ENCODE measurements around the gene ITIH5. TPM values are rescaled to one million over a fixed set of nuclear protein-coding genes. Genes with fewer than 3 reads are reported as not detected.
A peak's percentile ranks its signal among the peaks of the same experiment; 100 is the strongest.

ITIH5 gene
- total and polyA plus RNA-seq, 2 of the 13 experiments (the other 11 are each of a cell fraction or from before 2014, with no cell fraction given), result 4.7 to 8.9 TPM

DNA sequence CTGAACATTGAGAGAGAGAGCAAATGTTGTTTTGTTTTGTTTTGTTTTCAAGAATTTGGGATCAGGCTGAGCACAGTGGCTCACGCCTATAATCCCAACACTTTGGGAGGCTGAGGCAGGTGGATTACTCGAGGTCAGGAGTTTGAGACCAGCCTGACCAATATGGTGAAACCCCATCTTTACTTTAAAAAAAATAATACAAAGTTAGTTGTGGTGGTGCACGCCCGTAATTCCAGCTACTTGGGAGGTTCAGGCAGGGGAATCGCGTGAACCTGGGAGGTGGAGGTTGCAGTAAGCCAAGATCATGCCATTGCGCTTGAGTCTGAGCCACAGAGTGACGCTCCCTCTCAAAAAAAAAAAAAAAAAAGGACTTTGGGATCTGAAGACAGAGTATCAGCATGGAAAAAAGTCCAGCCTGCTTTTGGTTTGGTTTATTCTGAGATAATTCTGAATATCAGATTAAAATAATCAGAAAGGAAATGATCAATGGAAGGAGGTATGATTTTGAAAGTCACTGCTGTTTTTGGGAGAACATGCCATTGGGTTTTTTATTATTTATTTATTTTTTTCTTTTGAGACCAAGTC is 34.5 kb upstream of the ITIH5 start (continued):
- no peak for TF ChIP-seq NCOA2 (CRISPR knock-in tag; IDR thresholded peaks at IDR 0.05)
- TF ChIP-seq ZNF292 (CRISPR knock-in tag; IDR thresholded peaks at IDR 0.05; ENCODE audit: borderline replicate concordance, low read depth), result no peak
- TF ChIP-seq, protein P1, sequence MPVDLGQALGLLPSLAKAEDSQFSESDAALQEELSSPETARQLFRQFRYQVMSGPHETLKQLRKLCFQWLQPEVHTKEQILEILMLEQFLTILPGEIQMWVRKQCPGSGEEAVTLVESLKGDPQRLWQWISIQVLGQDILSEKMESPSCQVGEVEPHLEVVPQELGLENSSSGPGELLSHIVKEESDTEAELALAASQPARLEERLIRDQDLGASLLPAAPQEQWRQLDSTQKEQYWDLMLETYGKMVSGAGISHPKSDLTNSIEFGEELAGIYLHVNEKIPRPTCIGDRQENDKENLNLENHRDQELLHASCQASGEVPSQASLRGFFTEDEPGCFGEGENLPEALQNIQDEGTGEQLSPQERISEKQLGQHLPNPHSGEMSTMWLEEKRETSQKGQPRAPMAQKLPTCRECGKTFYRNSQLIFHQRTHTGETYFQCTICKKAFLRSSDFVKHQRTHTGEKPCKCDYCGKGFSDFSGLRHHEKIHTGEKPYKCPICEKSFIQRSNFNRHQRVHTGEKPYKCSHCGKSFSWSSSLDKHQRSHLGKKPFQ (CRISPR knock-in tag; IDR thresholded peaks at IDR 0.05; ENCODE audit: insufficient replicate concordance), result no peak
- TF ChIP-seq KDM2A (CRISPR knock-in tag; IDR thresholded peaks at IDR 0.05; ENCODE audit: borderline replicate concordance, low read depth), result 0 out of 2 replicates have a peak, but pooled peaks have one; percentile 6
- TF ChIP-seq ZNF558 (CRISPR knock-in tag; IDR thresholded peaks at IDR 0.05; ENCODE audit: borderline replicate concordance), result no peak

DNA sequence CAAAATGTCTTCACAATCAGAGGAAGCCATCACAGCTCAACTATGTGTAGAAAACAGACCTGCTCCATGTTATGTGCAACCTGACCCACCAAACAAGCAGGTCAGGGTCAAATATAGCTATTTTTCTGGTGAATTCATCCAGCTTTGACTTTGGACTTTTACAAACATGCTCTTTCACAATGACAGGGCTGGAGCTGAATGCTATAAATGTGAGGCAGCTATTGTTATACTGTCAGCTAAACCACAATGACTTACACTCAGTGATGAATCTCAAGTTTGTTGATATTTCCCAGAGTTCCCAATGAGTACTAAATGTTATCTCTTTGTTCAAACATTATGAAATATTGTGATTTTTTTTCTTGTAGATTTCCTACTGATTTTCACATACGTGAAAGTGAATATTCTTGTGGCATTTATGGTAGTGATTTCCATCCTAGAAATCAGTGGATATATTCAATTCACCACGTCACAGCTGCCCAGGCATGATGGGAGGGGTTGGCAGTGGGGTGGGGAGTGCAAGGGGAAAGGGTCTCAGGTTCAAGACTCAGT is 33.9 kb upstream of the ITIH5 start:
- ChIA-PET POLR2A (interaction anchor here (0.6 to 10.9 kb wide), 19 partner anchors 7 to 186 kb away, joined by 3 to 359 read pairs (median 6); partner anchors contain the start of genes ATP5F1C, ITIH5 and KIN), CTCF (ENCODE audit: low intra/inter-chr PET ratio, low total read pairs) (interaction anchor here (1.1 kb wide), 1 partner anchor 13 kb away, joined by 3 read pairs; no protein-coding TSS in a partner anchor)
- Histone ChIP-seq H3K4me1 (ENCODE audit: insufficient read depth, low read length) (peaks cover 77% of the 10 kb centered on the region), H3K4me3 (replicated peaks in 1 of 3; ENCODE audit: insufficient read depth in 1 of 3, low read depth in 2 of 3, low read length in 3 of 3) (peak overlapping the region in 1 of 3 experiments; percentile 19; a peak in 1 of 6 replicates), H3K79me2 (ENCODE audit: insufficient read depth, low read length) (peaks cover 34% of the 10 kb centered on the region), H2AFZ (ENCODE audit: low read length) (no peak overlapping the region), H3K4me2 (ENCODE audit: low read depth, low read length) (peak overlapping the region; percentile 66), H4K20me1 (ENCODE audit: insufficient read depth, low read length) (no peaks in the 10 kb centered on the region), H3K27ac (ENCODE audit: extremely low read length, insufficient read depth, low read length) (peak overlapping the region; percentile 98), H3K36me3 (replicated peaks in 1 of 2; ENCODE audit: control insufficient read depth in 1 of 2, insufficient read depth in 2 of 2, low read length in 2 of 2) (peaks cover 0 to under 1% of the 10 kb centered on the region in 2 experiments; a peak in 1 of 5 replicates), H3K9ac (ENCODE audit: insufficient read depth, low read depth, low read length) (peak overlapping the region; percentile 77), H3K9me3 (ENCODE audit: low read length) (no peaks in the 10 kb centered on the region), H3K27me3 (ENCODE audit: control insufficient read depth in 1 of 2, insufficient read depth in 2 of 2, low read length in 2 of 2) (no peaks in the 10 kb centered on the region)
- in situ Hi-C loops (cut with HindIII; ENCODE audit: extremely low pct_ligation_motif_present, low pct_unique_long_range_greater_than_20kb), result no loop called here
- BruUV-seq (replicated peaks), result no TSS peak
- DNase-seq (ENCODE audit: low spot score) (peak; percentile 100), ATAC-seq (peak; percentile 88), FAIRE-seq (peak; percentile 97)
- WGBS (ENCODE audit: low lambda C conversion rate), result 0% methylated on average over 2 of the region's 2 CpGs
- intact Hi-C loops (cut with micrococcal nuclease; ENCODE audit: unreplicated experiment), result loop anchor here (1.0 to 10.0 kb wide), 3 partner anchors 14 to 168 kb away; no protein-coding TSS in a partner anchor
- peak; percentile 87; the same call in 1 of the 2 replicates for TF ChIP-seq PPARG (CRISPR knock-in tag; conservative IDR thresholded peaks at IDR 0.05)
- no peak for TF ChIP-seq ZNF432 (CRISPR knock-in tag; IDR thresholded peaks at IDR 0.05; ENCODE audit: borderline replicate concordance)
- peak; percentile 68; the same call in 1 of the 2 replicates for TF ChIP-seq ZNF772 (CRISPR knock-in tag; IDR thresholded peaks at IDR 0.05)
- no peak for TF ChIP-seq ELF4 (CRISPR knock-in tag; IDR thresholded peaks at IDR 0.05; ENCODE audit: borderline replicate concordance)
- TF ChIP-seq, protein P2, sequence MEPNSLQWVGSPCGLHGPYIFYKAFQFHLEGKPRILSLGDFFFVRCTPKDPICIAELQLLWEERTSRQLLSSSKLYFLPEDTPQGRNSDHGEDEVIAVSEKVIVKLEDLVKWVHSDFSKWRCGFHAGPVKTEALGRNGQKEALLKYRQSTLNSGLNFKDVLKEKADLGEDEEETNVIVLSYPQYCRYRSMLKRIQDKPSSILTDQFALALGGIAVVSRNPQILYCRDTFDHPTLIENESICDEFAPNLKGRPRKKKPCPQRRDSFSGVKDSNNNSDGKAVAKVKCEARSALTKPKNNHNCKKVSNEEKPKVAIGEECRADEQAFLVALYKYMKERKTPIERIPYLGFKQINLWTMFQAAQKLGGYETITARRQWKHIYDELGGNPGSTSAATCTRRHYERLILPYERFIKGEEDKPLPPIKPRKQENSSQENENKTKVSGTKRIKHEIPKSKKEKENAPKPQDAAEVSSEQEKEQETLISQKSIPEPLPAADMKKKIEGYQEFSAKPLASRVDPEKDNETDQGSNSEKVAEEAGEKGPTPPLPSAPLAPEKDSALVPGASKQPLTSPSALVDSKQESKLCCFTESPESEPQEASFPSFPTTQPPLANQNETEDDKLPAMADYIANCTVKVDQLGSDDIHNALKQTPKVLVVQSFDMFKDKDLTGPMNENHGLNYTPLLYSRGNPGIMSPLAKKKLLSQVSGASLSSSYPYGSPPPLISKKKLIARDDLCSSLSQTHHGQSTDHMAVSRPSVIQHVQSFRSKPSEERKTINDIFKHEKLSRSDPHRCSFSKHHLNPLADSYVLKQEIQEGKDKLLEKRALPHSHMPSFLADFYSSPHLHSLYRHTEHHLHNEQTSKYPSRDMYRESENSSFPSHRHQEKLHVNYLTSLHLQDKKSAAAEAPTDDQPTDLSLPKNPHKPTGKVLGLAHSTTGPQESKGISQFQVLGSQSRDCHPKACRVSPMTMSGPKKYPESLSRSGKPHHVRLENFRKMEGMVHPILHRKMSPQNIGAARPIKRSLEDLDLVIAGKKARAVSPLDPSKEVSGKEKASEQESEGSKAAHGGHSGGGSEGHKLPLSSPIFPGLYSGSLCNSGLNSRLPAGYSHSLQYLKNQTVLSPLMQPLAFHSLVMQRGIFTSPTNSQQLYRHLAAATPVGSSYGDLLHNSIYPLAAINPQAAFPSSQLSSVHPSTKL (CRISPR knock-in tag; IDR thresholded peaks at IDR 0.05), result peak; percentile 99
- TF ChIP-seq ZNF572 (CRISPR knock-in tag; IDR thresholded peaks at IDR 0.05), result no peak
- no peak for TF ChIP-seq KDM1A (CRISPR knock-in tag; IDR thresholded peaks at IDR 0.05)
